ENCODE data around the gene TEDDM1. TPM values are rescaled to one million over a fixed set of nuclear protein-coding genes. Genes with fewer than 3 reads are reported as not detected.

The TEDDM1 gene
- total and polyA plus RNA-seq, 2 of the 13 experiments (the other 11 are each of a cell fraction or from before 2014, with no cell fraction given): not detected

DNA sequence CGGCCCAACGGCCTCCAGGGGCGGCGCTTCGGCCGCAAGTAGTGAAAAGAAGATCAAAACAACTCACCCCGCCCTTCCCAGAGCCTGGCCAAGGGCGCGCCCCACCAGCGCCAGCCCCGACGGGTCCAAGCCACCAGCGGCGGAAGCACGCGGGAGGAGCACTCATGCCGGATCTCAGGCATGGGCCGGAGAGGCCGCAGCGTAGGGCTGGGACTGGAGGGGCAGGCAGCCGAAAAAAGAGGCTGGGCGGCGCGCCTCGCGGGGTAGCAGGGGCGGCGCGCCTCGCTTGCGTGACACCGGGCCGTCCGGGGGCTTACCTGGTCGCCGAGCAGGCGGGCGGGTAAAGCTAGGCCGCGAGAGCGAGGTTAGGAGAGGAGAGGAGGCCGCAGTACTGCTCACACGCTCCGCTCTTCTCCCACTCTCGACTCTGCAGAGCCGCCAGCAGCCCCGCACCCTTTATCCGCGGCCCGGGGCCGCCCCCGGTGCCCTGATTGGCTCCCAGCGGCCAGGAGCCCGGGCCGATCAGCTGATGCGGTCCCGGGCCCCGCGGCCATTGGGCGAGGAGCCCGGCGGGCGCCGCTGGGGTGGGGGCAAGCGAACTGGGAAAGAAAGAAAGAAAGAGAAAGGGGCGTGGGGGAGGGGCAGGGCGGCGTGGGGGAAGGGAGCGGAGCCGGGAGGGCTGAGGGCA, 9.0 kb downstream of the TEDDM1 start, which contains the start of gene GLUL (continued):
- TF ChIP-seq, protein P1, sequence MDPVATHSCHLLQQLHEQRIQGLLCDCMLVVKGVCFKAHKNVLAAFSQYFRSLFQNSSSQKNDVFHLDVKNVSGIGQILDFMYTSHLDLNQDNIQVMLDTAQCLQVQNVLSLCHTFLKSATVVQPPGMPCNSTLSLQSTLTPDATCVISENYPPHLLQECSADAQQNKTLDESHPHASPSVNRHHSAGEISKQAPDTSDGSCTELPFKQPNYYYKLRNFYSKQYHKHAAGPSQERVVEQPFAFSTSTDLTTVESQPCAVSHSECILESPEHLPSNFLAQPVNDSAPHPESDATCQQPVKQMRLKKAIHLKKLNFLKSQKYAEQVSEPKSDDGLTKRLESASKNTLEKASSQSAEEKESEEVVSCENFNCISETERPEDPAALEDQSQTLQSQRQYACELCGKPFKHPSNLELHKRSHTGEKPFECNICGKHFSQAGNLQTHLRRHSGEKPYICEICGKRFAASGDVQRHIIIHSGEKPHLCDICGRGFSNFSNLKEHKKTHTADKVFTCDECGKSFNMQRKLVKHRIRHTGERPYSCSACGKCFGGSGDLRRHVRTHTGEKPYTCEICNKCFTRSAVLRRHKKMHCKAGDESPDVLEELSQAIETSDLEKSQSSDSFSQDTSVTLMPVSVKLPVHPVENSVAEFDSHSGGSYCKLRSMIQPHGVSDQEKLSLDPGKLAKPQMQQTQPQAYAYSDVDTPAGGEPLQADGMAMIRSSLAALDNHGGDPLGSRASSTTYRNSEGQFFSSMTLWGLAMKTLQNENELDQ (CRISPR knock-in tag; IDR thresholded peaks at IDR 0.05; ENCODE audit: borderline replicate concordance): peak; percentile 60; the same call in 1 of the 2 replicates
- TF ChIP-seq, protein P2, sequence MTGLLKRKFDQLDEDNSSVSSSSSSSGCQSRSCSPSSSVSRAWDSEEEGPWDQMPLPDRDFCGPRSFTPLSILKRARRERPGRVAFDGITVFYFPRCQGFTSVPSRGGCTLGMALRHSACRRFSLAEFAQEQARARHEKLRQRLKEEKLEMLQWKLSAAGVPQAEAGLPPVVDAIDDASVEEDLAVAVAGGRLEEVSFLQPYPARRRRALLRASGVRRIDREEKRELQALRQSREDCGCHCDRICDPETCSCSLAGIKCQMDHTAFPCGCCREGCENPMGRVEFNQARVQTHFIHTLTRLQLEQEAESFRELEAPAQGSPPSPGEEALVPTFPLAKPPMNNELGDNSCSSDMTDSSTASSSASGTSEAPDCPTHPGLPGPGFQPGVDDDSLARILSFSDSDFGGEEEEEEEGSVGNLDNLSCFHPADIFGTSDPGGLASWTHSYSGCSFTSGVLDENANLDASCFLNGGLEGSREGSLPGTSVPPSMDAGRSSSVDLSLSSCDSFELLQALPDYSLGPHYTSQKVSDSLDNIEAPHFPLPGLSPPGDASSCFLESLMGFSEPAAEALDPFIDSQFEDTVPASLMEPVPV (CRISPR knock-in tag; IDR thresholded peaks at IDR 0.05): peak; percentile 74
- TF ChIP-seq CENPX (CRISPR knock-in tag; IDR thresholded peaks at IDR 0.05) (no peak), ZNF235 (CRISPR knock-in tag; IDR thresholded peaks at IDR 0.05; ENCODE audit: borderline replicate concordance) (peak; percentile 50; the same call in 1 of the 2 replicates), MTA1 (CRISPR knock-in tag; IDR thresholded peaks at IDR 0.05; ENCODE audit: borderline replicate concordance) (no peak), TEAD3 (CRISPR knock-in tag; optimal IDR thresholded peaks at IDR 0.05; ENCODE audit: borderline replicate concordance) (no peak), ZNF678 (CRISPR knock-in tag; IDR thresholded peaks at IDR 0.05) (peak; percentile 85; the same call in 1 of the 2 replicates), ZFP41 (CRISPR knock-in tag; IDR thresholded peaks at IDR 0.05; ENCODE audit: borderline replicate concordance) (no peak), RARA (CRISPR knock-in tag; IDR thresholded peaks at IDR 0.05) (no peak), ZNF891 (CRISPR knock-in tag; IDR thresholded peaks at IDR 0.05) (no peak), GLI4 (CRISPR knock-in tag; IDR thresholded peaks at IDR 0.05; ENCODE audit: borderline replicate concordance) (peak; percentile 88; the same call in 1 of the 2 replicates), MTF1 (CRISPR knock-in tag; IDR thresholded peaks at IDR 0.05) (peak; percentile 82; the same call in 1 of the 2 replicates), SIN3A (IDR thresholded peaks at IDR 0.05; ENCODE audit: borderline replicate concordance, low read depth, low read length) (peak; percentile 56; the same call in 1 of the 2 replicates)
- TF ChIP-seq, protein P3, sequence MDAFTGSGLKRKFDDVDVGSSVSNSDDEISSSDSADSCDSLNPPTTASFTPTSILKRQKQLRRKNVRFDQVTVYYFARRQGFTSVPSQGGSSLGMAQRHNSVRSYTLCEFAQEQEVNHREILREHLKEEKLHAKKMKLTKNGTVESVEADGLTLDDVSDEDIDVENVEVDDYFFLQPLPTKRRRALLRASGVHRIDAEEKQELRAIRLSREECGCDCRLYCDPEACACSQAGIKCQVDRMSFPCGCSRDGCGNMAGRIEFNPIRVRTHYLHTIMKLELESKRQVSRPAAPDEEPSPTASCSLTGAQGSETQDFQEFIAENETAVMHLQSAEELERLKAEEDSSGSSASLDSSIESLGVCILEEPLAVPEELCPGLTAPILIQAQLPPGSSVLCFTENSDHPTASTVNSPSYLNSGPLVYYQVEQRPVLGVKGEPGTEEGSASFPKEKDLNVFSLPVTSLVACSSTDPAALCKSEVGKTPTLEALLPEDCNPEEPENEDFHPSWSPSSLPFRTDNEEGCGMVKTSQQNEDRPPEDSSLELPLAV (CRISPR knock-in tag; conservative IDR thresholded peaks at IDR 0.05; ENCODE audit: low read depth): no peak
- TF ChIP-seq, protein P4, sequence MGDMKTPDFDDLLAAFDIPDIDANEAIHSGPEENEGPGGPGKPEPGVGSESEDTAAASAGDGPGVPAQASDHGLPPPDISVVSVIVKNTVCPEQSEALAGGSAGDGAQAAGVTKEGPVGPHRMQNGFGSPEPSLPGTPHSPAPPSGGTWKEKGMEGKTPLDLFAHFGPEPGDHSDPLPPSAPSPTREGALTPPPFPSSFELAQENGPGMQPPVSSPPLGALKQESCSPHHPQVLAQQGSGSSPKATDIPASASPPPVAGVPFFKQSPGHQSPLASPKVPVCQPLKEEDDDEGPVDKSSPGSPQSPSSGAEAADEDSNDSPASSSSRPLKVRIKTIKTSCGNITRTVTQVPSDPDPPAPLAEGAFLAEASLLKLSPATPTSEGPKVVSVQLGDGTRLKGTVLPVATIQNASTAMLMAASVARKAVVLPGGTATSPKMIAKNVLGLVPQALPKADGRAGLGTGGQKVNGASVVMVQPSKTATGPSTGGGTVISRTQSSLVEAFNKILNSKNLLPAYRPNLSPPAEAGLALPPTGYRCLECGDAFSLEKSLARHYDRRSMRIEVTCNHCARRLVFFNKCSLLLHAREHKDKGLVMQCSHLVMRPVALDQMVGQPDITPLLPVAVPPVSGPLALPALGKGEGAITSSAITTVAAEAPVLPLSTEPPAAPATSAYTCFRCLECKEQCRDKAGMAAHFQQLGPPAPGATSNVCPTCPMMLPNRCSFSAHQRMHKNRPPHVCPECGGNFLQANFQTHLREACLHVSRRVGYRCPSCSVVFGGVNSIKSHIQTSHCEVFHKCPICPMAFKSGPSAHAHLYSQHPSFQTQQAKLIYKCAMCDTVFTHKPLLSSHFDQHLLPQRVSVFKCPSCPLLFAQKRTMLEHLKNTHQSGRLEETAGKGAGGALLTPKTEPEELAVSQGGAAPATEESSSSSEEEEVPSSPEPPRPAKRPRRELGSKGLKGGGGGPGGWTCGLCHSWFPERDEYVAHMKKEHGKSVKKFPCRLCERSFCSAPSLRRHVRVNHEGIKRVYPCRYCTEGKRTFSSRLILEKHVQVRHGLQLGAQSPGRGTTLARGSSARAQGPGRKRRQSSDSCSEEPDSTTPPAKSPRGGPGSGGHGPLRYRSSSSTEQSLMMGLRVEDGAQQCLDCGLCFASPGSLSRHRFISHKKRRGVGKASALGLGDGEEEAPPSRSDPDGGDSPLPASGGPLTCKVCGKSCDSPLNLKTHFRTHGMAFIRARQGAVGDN (CRISPR knock-in tag; IDR thresholded peaks at IDR 0.05): peak; percentile 87
- TF ChIP-seq, protein P5, sequence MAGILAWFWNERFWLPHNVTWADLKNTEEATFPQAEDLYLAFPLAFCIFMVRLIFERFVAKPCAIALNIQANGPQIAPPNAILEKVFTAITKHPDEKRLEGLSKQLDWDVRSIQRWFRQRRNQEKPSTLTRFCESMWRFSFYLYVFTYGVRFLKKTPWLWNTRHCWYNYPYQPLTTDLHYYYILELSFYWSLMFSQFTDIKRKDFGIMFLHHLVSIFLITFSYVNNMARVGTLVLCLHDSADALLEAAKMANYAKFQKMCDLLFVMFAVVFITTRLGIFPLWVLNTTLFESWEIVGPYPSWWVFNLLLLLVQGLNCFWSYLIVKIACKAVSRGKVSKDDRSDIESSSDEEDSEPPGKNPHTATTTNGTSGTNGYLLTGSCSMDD (CRISPR knock-in tag; IDR thresholded peaks at IDR 0.05): no peak
- TF ChIP-seq, protein P6, sequence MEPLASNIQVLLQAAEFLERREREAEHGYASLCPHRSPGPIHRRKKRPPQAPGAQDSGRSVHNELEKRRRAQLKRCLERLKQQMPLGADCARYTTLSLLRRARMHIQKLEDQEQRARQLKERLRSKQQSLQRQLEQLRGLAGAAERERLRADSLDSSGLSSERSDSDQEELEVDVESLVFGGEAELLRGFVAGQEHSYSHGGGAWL (CRISPR knock-in tag; IDR thresholded peaks at IDR 0.05): peak; percentile 58
